Motor neuron (in vitro differentiated cells): ENCODE measurements around the gene SGMS1. TPM values are rescaled to one million over a fixed set of nuclear protein-coding genes. Genes with fewer than 3 reads are reported as not detected.
"Not testable (repeated sequence)": the region's sequence is repeated elsewhere in the genome, so short reads cannot be mapped to it uniquely, and the experiment has no call there.

Experiments used
- ATAC-seq, 8 experiments: fragments of 200-7000 bp; cut with Tn5 transposase; replicated peaks in 6 of 8; 2 replicates each; pipeline ENCODE4 v1.8.0; 2021; ENCODE audit warnings: mild to moderate bottlenecking in 8 of 8, moderate library complexity in 8 of 8
- H3K27ac ChIP-seq, 2 donors: fragments of 250-450 bp; sonication (Bioruptor Pico); 2 replicates each; pipeline ENCODE4 v1.9.0; 2021; ENCODE audit warnings: antibody characterized with exemption in 2 of 2, mild to moderate bottlenecking in 2 of 2, moderate library complexity in 1 of 2
- H3K4me1 ChIP-seq, 2 donors: fragments of 250-450 bp; sonication (Bioruptor Pico); replicated peaks in 1 of 2; 2 replicates each; pipeline ENCODE4 v1.6.1; 2021; ENCODE audit warnings: antibody characterized with exemption in 2 of 2, mild to moderate bottlenecking in 2 of 2, moderate library complexity in 1 of 2
- H3K4me3 ChIP-seq, 5 donors: fragments of 250-450 bp; sonication (Bioruptor Pico); 2 replicates each; pipeline ENCODE4 v1.9.0; 2021; ENCODE audit warnings: antibody characterized with exemption in 5 of 5, mild to moderate bottlenecking in 5 of 5, moderate library complexity in 4 of 5
- WGBS, 10 experiments: fragments of 450-650 bp; shearing (Covaris generic); methylation state at CpG; one replicate each; pipeline ENCODE4 v1.0.0; 2022; 5-methylcytosine and 5-hydroxymethylcytosine counted together
- in situ Hi-C, 9 experiments: fragments of 400-800 bp; cut with MboI; loops; one replicate each; pipeline ENCODE4 v1.15.0; 2021; ENCODE audit warnings: low sequenced_read_pairs in 9 of 9, low pct_unique_long_range_greater_than_20kb in 2 of 9; ENCODE audit not compliant: unreplicated experiment in 9 of 9
- total RNA-seq, 8 experiments: library from RNA; unstranded; fragments of 300-600 nt; gene quantifications; 2 replicates each; pipeline versions ENCODE4 v1.2.3 to v1.2.4, GENCODE V29; 2022

Gene SGMS1
- total RNA-seq, 8 experiments from 2014 or later: 8.5 to 31.0 (median 19.8) TPM

GRCh38 chr10:50510517-50511473 lies 113.0 kb downstream of the SGMS1 start:
- H3K27ac ChIP-seq: no peak overlapping the region

GRCh38 chr10:50508315-50509051 lies 115.3 kb downstream of the SGMS1 start:
- no peak overlapping the region for H3K27ac ChIP-seq
- no peak overlapping the region for H3K4me3 ChIP-seq
- H3K4me1 ChIP-seq: no peaks in the 10 kb centered on the region
- WGBS, 10 experiments: 72 to 100% (median 100%) methylated on average over 2 to 4 of the region's 5 CpGs; no CpG with 5 or more reads in 3 of the 10 experiments
- ATAC-seq: no peak
- in situ Hi-C loops: no loop called here

More at GRCh38 chr10:50510517-50511473, 113.0 kb downstream of the SGMS1 start:
- WGBS, 10 experiments: 57 to 94% (median 77%) methylated on average over 3 of the region's 3 CpGs
- no peak overlapping the region for H3K4me3 ChIP-seq
- no peak for ATAC-seq
- H3K4me1 ChIP-seq: no peaks in the 10 kb centered on the region
- in situ Hi-C loops: no loop called here

- no peaks in the 10 kb centered on the region for H3K4me1 ChIP-seq
- no peak for ATAC-seq
- in situ Hi-C loops: no loop called here
- H3K27ac ChIP-seq: no peak overlapping the region
- 59 to 100% (median 93%) methylated on average over 1 to 3 of the region's 5 CpGs; no CpG with 5 or more reads in 2 of the 10 experiments for WGBS, 10 experiments
- no peak overlapping the region for H3K4me3 ChIP-seq
These were observed 116.7 kb downstream of the SGMS1 start for GRCh38 chr10:50506861-50507573.

GRCh38 chr10:50504389-50504788 lies 119.4 kb downstream of the SGMS1 start:
- in situ Hi-C loops: no loop called here
- ATAC-seq: no peak
- Histone ChIP-seq H3K27ac (no peak overlapping the region), H3K4me1 (peaks cover 0 to 3% of the 10 kb centered on the region in 2 donors), H3K4me3 (no peak overlapping the region)
- 88 to 100% (median 100%) methylated on average over 1 of the region's 1 CpG; no CpG with 5 or more reads in 2 of the 10 experiments for WGBS, 10 experiments

- Histone ChIP-seq H3K27ac (no peak overlapping the region), H3K4me3 (no peak overlapping the region), H3K4me1 (peaks cover 0 to 3% of the 10 kb centered on the region in 2 donors)
- 53 to 100% (median 81%) methylated on average over 1 to 8 of the region's 10 CpGs; no CpG with 5 or more reads in 4 of the 10 experiments for WGBS, 10 experiments
- no peak for ATAC-seq
- in situ Hi-C loops: no loop called here
These were observed 120.0 kb downstream of the SGMS1 start for GRCh38 chr10:50503661-50504320.

- 80 to 100% (median 94%) methylated on average over 1 to 4 of the region's 4 CpGs; no CpG with 5 or more reads in 4 of the 10 experiments for WGBS, 10 experiments
- ATAC-seq, H3K4me1 ChIP-seq, H3K4me3 ChIP-seq, in situ Hi-C loops, H3K27ac ChIP-seq: not testable (repeated sequence)
These were observed 120.6 kb downstream of the SGMS1 start for GRCh38 chr10:50503156-50503555.

- Histone ChIP-seq H3K4me1 (peaks cover 0 to 3% of the 10 kb centered on the region in 2 donors), H3K4me3 (no peak overlapping the region), H3K27ac (no peak overlapping the region)
- 0 to 29% (median 17%) methylated on average over 1 of the region's 1 CpG; no CpG with 5 or more reads in 5 of the 10 experiments for WGBS, 10 experiments
- in situ Hi-C loops: no loop called here
- ATAC-seq: peak in 4 of 8 experiments; percentile 57 to 82 (median 78)
These were observed 121.8 kb downstream of the SGMS1 start for GRCh38 chr10:50501924-50502452.

- H3K27ac ChIP-seq: no peak overlapping the region
- peak in 3 of 8 experiments; percentile 92 to 96 (median 92) for ATAC-seq
- H3K4me1 ChIP-seq: peaks cover 0 to 3% of the 10 kb centered on the region in 2 donors
- in situ Hi-C loops: no loop called here
- H3K4me3 ChIP-seq: no peak overlapping the region
- 0 to 100% (median 95%) methylated on average over 1 to 2 of the region's 2 CpGs for WGBS, 10 experiments
These were observed 122.3 kb downstream of the SGMS1 start for GRCh38 chr10:50501478-50501877.

- no peak for ATAC-seq
These were observed 125.3 kb downstream of the SGMS1 start for GRCh38 chr10:50498465-50498864.

GRCh38 chr10:50497758-50498157 lies 126.0 kb downstream of the SGMS1 start:
- Histone ChIP-seq H3K4me3 (no peak overlapping the region), H3K4me1 (peaks cover 0 to 3% of the 10 kb centered on the region in 2 donors), H3K27ac (no peak overlapping the region)
- peak in 2 of 8 experiments; percentile 6 for ATAC-seq
- in situ Hi-C loops: no loop called here

More at GRCh38 chr10:50498465-50498864, 125.3 kb downstream of the SGMS1 start:
- 67 to 100% (median 94%) methylated on average over 1 of the region's 1 CpG; no CpG with 5 or more reads in 4 of the 10 experiments for WGBS, 10 experiments
- in situ Hi-C loops: no loop called here
- Histone ChIP-seq H3K4me1 (peaks cover 0 to 3% of the 10 kb centered on the region in 2 donors), H3K4me3 (no peak overlapping the region), H3K27ac (no peak overlapping the region)

GRCh38 chr10:50496228-50496627 lies 127.5 kb downstream of the SGMS1 start:
- H3K27ac ChIP-seq: no peak overlapping the region
- WGBS, 10 experiments: 73 to 100% (median 86%) methylated on average over 1 to 2 of the region's 2 CpGs; no CpG with 5 or more reads in 3 of the 10 experiments
- no peaks in the 10 kb centered on the region for H3K4me1 ChIP-seq
- in situ Hi-C loops: no loop called here
- no peak overlapping the region for H3K4me3 ChIP-seq
- no peak for ATAC-seq

GRCh38 chr10:50490241-50490640 lies 133.5 kb downstream of the SGMS1 start:
- in situ Hi-C loops: no loop called here
- Histone ChIP-seq H3K27ac (no peak overlapping the region), H3K4me1 (no peaks in the 10 kb centered on the region), H3K4me3 (no peak overlapping the region)
- no peak for ATAC-seq
- WGBS, 10 experiments: 68 to 100% (median 95%) methylated on average over 1 to 5 of the region's 5 CpGs; no CpG with 5 or more reads in 1 of the 10 experiments
